ENCODE results near the gene VARS1.
"Not testable (repeated sequence)": the region's sequence is repeated elsewhere in the genome, so short reads cannot be mapped to it uniquely, and the experiment has no call there.

DNA sequence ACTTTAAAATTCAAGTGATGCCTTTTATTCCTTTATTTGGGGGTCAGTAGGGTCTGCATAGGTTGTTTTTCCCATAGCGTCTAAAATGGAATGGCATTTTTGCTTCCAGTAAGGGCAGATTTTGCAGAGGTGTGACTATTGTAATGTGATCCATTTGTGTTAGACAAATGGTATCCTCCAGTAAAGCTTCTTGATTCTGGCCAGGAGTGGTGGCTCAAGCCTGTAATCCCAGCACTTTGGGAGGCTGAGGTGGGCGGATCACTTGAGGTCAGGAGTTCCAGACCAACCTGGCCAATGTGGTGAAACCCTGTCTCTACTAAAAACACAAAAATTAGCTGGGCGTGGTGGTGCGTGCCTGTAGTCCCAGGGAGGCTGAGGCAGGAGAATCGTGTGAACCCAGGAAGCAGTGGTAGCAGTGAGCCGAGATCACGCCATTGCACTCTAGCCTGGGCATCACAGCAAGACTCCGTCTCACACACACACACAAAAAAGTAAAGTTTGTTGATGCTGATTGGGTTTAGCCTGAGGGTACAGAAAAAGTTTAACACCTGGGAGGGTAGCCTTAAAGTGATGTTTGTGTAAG, 22.5 kb upstream of the VARS1 start:
- TF ChIP-seq, protein P1, sequence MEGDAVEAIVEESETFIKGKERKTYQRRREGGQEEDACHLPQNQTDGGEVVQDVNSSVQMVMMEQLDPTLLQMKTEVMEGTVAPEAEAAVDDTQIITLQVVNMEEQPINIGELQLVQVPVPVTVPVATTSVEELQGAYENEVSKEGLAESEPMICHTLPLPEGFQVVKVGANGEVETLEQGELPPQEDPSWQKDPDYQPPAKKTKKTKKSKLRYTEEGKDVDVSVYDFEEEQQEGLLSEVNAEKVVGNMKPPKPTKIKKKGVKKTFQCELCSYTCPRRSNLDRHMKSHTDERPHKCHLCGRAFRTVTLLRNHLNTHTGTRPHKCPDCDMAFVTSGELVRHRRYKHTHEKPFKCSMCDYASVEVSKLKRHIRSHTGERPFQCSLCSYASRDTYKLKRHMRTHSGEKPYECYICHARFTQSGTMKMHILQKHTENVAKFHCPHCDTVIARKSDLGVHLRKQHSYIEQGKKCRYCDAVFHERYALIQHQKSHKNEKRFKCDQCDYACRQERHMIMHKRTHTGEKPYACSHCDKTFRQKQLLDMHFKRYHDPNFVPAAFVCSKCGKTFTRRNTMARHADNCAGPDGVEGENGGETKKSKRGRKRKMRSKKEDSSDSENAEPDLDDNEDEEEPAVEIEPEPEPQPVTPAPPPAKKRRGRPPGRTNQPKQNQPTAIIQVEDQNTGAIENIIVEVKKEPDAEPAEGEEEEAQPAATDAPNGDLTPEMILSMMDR (IDR thresholded peaks at IDR 0.05 in 8 of 11, conservative IDR thresholded peaks at IDR 0.05 in 3 of 11): not testable (repeated sequence)
- not testable (repeated sequence) for TF ChIP-seq POLR2A, POLR2AphosphoS5 (IDR thresholded peaks at IDR 0.05)
